ENCODE data around the gene PPP2R1B. TPM values are rescaled to one million over a fixed set of nuclear protein-coding genes. Genes with fewer than 3 reads are reported as not detected.

The PPP2R1B gene
- total and polyA plus RNA-seq, 4 donors = 33.2 to 316 (median 52.5) TPM

DNA sequence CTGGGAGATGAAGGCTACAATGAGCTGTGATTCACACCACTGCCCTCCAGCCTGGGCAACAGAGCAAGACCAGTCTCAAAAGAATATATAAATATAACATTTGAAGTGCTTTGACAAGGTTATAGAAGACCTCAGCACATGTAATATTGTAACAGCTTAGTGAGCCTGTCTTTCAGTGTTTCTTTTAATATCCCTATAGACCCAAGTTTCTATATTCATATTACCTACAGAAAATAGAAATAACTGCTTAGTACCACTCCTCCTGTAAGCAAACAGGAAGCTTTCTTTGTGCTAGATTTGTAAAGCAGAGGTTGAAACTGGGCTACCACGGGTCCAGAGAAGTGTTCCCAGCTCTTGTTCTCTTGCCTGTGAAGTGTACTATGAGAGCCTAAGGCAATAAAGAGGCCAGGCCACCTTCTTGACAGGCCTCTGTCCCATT lies 68.2 kb downstream of the PPP2R1B start:
- WGBS = 97% methylated on average over 1 of the region's 1 CpG
- H3K36me3 ChIP-seq (ENCODE audit: control insufficient read depth in 4 of 4, insufficient read depth in 3 of 4, low read depth in 1 of 4, low read length in 3 of 4) = peaks cover 0 to 36% (median 23%) of the 10 kb centered on the region in 4 donors
- H3K4me1 ChIP-seq (ENCODE audit: control insufficient read depth in 4 of 4, insufficient read depth in 4 of 4, low read length in 3 of 4) = no peaks in the 10 kb centered on the region
- no peak overlapping the region for H3K9ac ChIP-seq (ENCODE audit: low read depth in 1 of 2, low read length in 2 of 2)
- DNase-seq (ENCODE audit: low spot score) = no peak
- H3K4me3 ChIP-seq (ENCODE audit: low read depth in 1 of 3, low read length in 3 of 3) = no peak overlapping the region
- no peaks in the 10 kb centered on the region for H3K27me3 ChIP-seq (ENCODE audit: control insufficient read depth in 4 of 4, insufficient read depth in 4 of 4, low read length in 3 of 4)
- H3K9me3 ChIP-seq (ENCODE audit: control insufficient read depth in 4 of 4, low read length in 3 of 4) = no peaks in the 10 kb centered on the region
- H3K27ac ChIP-seq (ENCODE audit: low read depth in 1 of 2, low read length in 2 of 2) = no peak overlapping the region
- TF ChIP-seq SP1 (IDR thresholded peaks at IDR 0.05) = no peak
- no peak for TF ChIP-seq GABPA (IDR thresholded peaks at IDR 0.05 in 1 of 2, conservative IDR thresholded peaks at IDR 0.05 in 1 of 2)
- no peak for TF ChIP-seq RXRA (IDR thresholded peaks at IDR 0.05)
- no peak for TF ChIP-seq YY1 (IDR thresholded peaks at IDR 0.05)
- no peak for TF ChIP-seq RAD21 (IDR thresholded peaks at IDR 0.05)
- no peak for TF ChIP-seq ZBTB33 (IDR thresholded peaks at IDR 0.05)
- no peak for TF ChIP-seq CTCF (IDR thresholded peaks at IDR 0.05; ENCODE audit: low read depth, low read length, missing input control)
- no peak for TF ChIP-seq HNF4G (IDR thresholded peaks at IDR 0.05)
- TF ChIP-seq TAF1 (conservative IDR thresholded peaks at IDR 0.05) = no peak
- no peak for TF ChIP-seq EGR1 (IDR thresholded peaks at IDR 0.05; ENCODE audit: low read depth in 2 of 2)
- no peak for TF ChIP-seq HNF4A (conservative IDR thresholded peaks at IDR 0.05)
- TF ChIP-seq, protein P1, sequence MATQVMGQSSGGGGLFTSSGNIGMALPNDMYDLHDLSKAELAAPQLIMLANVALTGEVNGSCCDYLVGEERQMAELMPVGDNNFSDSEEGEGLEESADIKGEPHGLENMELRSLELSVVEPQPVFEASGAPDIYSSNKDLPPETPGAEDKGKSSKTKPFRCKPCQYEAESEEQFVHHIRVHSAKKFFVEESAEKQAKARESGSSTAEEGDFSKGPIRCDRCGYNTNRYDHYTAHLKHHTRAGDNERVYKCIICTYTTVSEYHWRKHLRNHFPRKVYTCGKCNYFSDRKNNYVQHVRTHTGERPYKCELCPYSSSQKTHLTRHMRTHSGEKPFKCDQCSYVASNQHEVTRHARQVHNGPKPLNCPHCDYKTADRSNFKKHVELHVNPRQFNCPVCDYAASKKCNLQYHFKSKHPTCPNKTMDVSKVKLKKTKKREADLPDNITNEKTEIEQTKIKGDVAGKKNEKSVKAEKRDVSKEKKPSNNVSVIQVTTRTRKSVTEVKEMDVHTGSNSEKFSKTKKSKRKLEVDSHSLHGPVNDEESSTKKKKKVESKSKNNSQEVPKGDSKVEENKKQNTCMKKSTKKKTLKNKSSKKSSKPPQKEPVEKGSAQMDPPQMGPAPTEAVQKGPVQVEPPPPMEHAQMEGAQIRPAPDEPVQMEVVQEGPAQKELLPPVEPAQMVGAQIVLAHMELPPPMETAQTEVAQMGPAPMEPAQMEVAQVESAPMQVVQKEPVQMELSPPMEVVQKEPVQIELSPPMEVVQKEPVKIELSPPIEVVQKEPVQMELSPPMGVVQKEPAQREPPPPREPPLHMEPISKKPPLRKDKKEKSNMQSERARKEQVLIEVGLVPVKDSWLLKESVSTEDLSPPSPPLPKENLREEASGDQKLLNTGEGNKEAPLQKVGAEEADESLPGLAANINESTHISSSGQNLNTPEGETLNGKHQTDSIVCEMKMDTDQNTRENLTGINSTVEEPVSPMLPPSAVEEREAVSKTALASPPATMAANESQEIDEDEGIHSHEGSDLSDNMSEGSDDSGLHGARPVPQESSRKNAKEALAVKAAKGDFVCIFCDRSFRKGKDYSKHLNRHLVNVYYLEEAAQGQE (IDR thresholded peaks at IDR 0.05) = no peak
- no peak for TF ChIP-seq MAX (IDR thresholded peaks at IDR 0.05)
- no peak for TF ChIP-seq ATF3 (IDR thresholded peaks at IDR 0.05)
- TF ChIP-seq NR2F2 (IDR thresholded peaks at IDR 0.05) = no peak
- no peak for TF ChIP-seq FOXA1 (IDR thresholded peaks at IDR 0.05)
- no peak for TF ChIP-seq FOXA2 (IDR thresholded peaks at IDR 0.05)
- TF ChIP-seq JUND (IDR thresholded peaks at IDR 0.05) = no peak

Data from liver (tissue), 9 donors.